ENCODE results near the gene MUC16. TPM values are rescaled to one million over a fixed set of nuclear protein-coding genes. Genes with fewer than 3 reads are reported as not detected.

The MUC16 gene
- total RNA-seq, 6 experiments from 2014 or later, result under 0.01 to 0.06 TPM; not detected in 4

Other genes with a start within 250 kb of the MUC16 start
- 10 to 100 TPM in 3 of 6 experiments, 1 to 10 TPM in 3; 6.9 to 15.9 (median 9.9) TPM for gene ZNF558, start 178.1 kb downstream of the MUC16 start, total RNA-seq
- not detected for gene MBD3L1, start 178.0 kb downstream of the MUC16 start, total RNA-seq
- not detected for gene OR1M1, start 76.7 kb upstream of the MUC16 start, total RNA-seq
- not detected for gene OR7G2, start 97.1 kb upstream of the MUC16 start, total RNA-seq
- not detected for gene OR7G1, start 105.4 kb upstream of the MUC16 start, total RNA-seq
- gene OR7G3, start 116.5 kb upstream of the MUC16 start, total RNA-seq, result not detected
- 10 to 100 TPM in 5 of 6 experiments, 1 to 10 TPM in 1; 7.6 to 17.9 (median 12.1) TPM for gene ZNF317, start 130.0 kb upstream of the MUC16 start, total RNA-seq
- gene OR7D2, start 168.6 kb upstream of the MUC16 start, total RNA-seq, result under 1 TPM in 1 of 6 experiments, not detected in 5; 0.09 TPM
- gene OR7D4, start 209.2 kb upstream of the MUC16 start, total RNA-seq, result not detected
- not detected for gene OR7E24, start 240.5 kb upstream of the MUC16 start, total RNA-seq